Stimulated activated CD4-positive, alpha-beta T cell treated with anti-CD3 and anti-CD28 coated beads, TNF-alpha, amount 100 ng/mL, for 4 hours (primary cell): ENCODE data around the gene USP11.

Source experiments
- DNase-seq, 3 experiments: peaks; one replicate each; pipeline ENCODE4 v3.0.0-alpha.2; 2020; ENCODE audit warnings: low read depth in 3 of 3

The USP11 gene

GRCh38 chrX:47224266-47224895 is 8.4 kb upstream of the USP11 start:
- no peak for DNase-seq

- DNase-seq: no peak
These were observed 7.9 kb upstream of the USP11 start for GRCh38 chrX:47224896-47225290.

- no peak for DNase-seq
These were observed 6.7 kb upstream of the USP11 start for GRCh38 chrX:47226071-47226470.

- no peak for DNase-seq
These were observed 6.1 kb upstream of the USP11 start for GRCh38 chrX:47226531-47227333.

- DNase-seq: no peak
These were observed 5.5 kb upstream of the USP11 start for GRCh38 chrX:47227334-47227583.

- no peak for DNase-seq
These were observed 4.1 kb upstream of the USP11 start for GRCh38 chrX:47228550-47229270.

- DNase-seq: no peak
These were observed 3.4 kb upstream of the USP11 start for GRCh38 chrX:47229427-47229826.

- DNase-seq: no peak
These were observed 2.5 kb upstream of the USP11 start for GRCh38 chrX:47230136-47230868.

GRCh38 chrX:47231167-47231566 is 1.6 kb upstream of the USP11 start:
- DNase-seq: no peak

- DNase-seq: no peak
These were observed 509 bp upstream of the USP11 start for GRCh38 chrX:47232197-47232802.

GRCh38 chrX:47233333-47234113 is 714 bp downstream of the USP11 start:
- DNase-seq: peak; percentile 69 to 89 (median 89)

- DNase-seq: no peak
These were observed 1.8 kb downstream of the USP11 start for GRCh38 chrX:47234583-47234982.

GRCh38 chrX:47235691-47236103 is 2.9 kb downstream of the USP11 start:
- no peak for DNase-seq

- no peak for DNase-seq
These were observed 6.4 kb downstream of the USP11 start for GRCh38 chrX:47239199-47239598.

GRCh38 chrX:47239898-47240545 is 7.2 kb downstream of the USP11 start:
- no peak for DNase-seq

- DNase-seq: no peak
These were observed 7.8 kb downstream of the USP11 start for GRCh38 chrX:47240619-47241018.

GRCh38 chrX:47241201-47242011 is 8.6 kb downstream of the USP11 start:
- no peak for DNase-seq

GRCh38 chrX:47242321-47242720 is 9.5 kb downstream of the USP11 start:
- no peak for DNase-seq

GRCh38 chrX:47243351-47243750 is 10.5 kb downstream of the USP11 start:
- DNase-seq: no peak

- DNase-seq: no peak
These were observed 11.9 kb downstream of the USP11 start for GRCh38 chrX:47244676-47245075.
